T-helper 22 cell (primary cell): ENCODE results near the gene GSG1L.

Experiments used
- DNase-seq: peaks from one replicate; pipeline ENCODE4 v3.0.0-alpha.2; 2020; ENCODE audit warnings: low read depth

Gene GSG1L

GRCh38 chr16:28014851-28015250 lies 48.7 kb downstream of the GSG1L start:
- DNase-seq = no peak

GRCh38 chr16:28013878-28014277 lies 49.6 kb downstream of the GSG1L start:
- no peak for DNase-seq

- DNase-seq = no peak
Observed at GRCh38 chr16:28013392-28013791, 50.1 kb downstream of the GSG1L start.

- no peak for DNase-seq
Observed at GRCh38 chr16:28011971-28012445, 51.5 kb downstream of the GSG1L start.

GRCh38 chr16:28011223-28011622 lies 52.3 kb downstream of the GSG1L start:
- no peak for DNase-seq

- no peak for DNase-seq
Observed at GRCh38 chr16:28010671-28011070, 52.8 kb downstream of the GSG1L start.

GRCh38 chr16:28009586-28010373 lies 53.7 kb downstream of the GSG1L start:
- no peak for DNase-seq

GRCh38 chr16:28003923-28004322 lies 59.6 kb downstream of the GSG1L start:
- DNase-seq = no peak

- DNase-seq = no peak
Observed at GRCh38 chr16:28003021-28003865, 60.3 kb downstream of the GSG1L start.

GRCh38 chr16:28001642-28002041 lies 61.9 kb downstream of the GSG1L start:
- DNase-seq = no peak

GRCh38 chr16:28001184-28001583 lies 62.3 kb downstream of the GSG1L start:
- DNase-seq = no peak

- DNase-seq = no peak
Observed at GRCh38 chr16:28000314-28001169, 63.0 kb downstream of the GSG1L start.

- no peak for DNase-seq
Observed at GRCh38 chr16:27999687-28000086, 63.8 kb downstream of the GSG1L start.

- DNase-seq = no peak
Observed at GRCh38 chr16:27995378-27995777, 68.1 kb downstream of the GSG1L start.

GRCh38 chr16:27994686-27995085 lies 68.8 kb downstream of the GSG1L start:
- DNase-seq = no peak

- DNase-seq = no peak
Observed at GRCh38 chr16:27993587-27993986, 69.9 kb downstream of the GSG1L start.

GRCh38 chr16:27991876-27992275 lies 71.6 kb downstream of the GSG1L start:
- no peak for DNase-seq

GRCh38 chr16:27985981-27986380 lies 77.5 kb downstream of the GSG1L start:
- no peak for DNase-seq

GRCh38 chr16:27984121-27984520 lies 79.4 kb downstream of the GSG1L start:
- DNase-seq = no peak

- DNase-seq = no peak
Observed at GRCh38 chr16:27983244-27983643, 80.3 kb downstream of the GSG1L start.

- no peak for DNase-seq
Observed at GRCh38 chr16:27982184-27982583, 81.3 kb downstream of the GSG1L start.
